Esophagus muscularis mucosa (tissue), 3 donors: Measurements from ENCODE around the gene CCDC47.

ENCODE experiments used
- EP300 ChIP-seq: sonication (generic); formaldehyde crosslinking; IDR thresholded peaks from one replicate; pipeline ENCODE4 v1.6.1; 2017; ENCODE audit warnings: antibody characterized with exemption
- TF ChIP-seq, protein P1 (sequence below), 3 experiments: fragments of 200-600 bp in 2 of 3; fragments of 450-650 bp in 1 of 3; sonication (generic) in 2 of 3; IDR thresholded peaks; one replicate each; pipeline ENCODE4 v1.5.1; 2017 to 2019; ENCODE audit warnings: antibody characterized with exemption in 3 of 3, mild to moderate bottlenecking in 2 of 3, moderate library complexity in 1 of 3

DNA sequence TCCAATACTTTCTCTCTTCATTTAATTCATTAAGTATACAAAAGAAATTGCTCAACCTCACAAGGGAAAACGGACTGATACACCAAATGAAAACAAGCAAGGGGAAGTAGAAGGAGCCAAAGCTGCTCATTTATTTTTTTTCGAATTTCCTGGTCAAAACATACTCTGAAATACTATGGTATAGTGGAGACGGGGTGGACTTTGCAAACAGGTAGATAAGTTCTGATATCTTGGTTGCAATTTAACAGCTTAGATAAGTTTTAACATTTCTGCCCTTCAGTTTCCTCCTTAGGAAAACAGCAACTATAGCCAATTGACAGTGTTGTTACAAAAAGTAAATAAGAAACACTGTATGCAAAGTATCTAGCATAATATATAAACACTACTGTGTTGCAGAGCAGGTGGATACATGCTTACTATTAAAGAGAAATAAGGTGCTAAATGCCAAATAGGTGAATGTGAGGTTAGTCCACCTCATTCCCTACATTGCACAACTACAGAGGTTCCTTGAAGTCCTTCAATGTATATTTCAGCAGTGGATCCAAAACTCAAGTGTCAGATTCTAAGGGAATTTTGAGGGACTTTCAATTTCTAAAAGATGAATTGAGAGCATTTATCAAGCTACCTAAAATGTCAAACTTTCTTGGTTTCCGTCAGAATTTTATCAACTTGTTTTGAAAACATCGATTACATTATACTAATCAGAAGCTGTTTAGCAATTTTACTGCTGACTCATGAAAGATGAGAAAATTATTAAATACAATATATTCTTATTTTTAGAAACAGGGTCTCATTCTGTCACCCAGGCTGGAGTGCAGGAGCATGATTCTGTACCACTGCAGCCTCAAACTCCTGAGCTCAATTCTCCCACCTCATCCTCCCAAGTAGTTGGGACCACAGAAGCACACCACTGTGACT lies 11.0 kb downstream of the CCDC47 start:
- TF ChIP-seq EP300: no peak
- TF ChIP-seq, protein P1, sequence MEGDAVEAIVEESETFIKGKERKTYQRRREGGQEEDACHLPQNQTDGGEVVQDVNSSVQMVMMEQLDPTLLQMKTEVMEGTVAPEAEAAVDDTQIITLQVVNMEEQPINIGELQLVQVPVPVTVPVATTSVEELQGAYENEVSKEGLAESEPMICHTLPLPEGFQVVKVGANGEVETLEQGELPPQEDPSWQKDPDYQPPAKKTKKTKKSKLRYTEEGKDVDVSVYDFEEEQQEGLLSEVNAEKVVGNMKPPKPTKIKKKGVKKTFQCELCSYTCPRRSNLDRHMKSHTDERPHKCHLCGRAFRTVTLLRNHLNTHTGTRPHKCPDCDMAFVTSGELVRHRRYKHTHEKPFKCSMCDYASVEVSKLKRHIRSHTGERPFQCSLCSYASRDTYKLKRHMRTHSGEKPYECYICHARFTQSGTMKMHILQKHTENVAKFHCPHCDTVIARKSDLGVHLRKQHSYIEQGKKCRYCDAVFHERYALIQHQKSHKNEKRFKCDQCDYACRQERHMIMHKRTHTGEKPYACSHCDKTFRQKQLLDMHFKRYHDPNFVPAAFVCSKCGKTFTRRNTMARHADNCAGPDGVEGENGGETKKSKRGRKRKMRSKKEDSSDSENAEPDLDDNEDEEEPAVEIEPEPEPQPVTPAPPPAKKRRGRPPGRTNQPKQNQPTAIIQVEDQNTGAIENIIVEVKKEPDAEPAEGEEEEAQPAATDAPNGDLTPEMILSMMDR (IDR thresholded peaks at IDR 0.05): no peak
